Nephron progenitor cell (in vitro differentiated cells): ENCODE measurements around the gene MPDZ.

Experiments used
- DNase-seq: peaks from one replicate; pipeline ENCODE4 v3.0.0; 2021
- H3K27ac Mint-ChIP-seq: 2 replicates; pipeline ENCODE4 v1.8.0; 2021; ENCODE audit warnings: mild to moderate bottlenecking, moderate library complexity, mixed read lengths
- H3K27me3 Mint-ChIP-seq: 2 replicates; pipeline ENCODE4 v1.8.0; 2021; ENCODE audit warnings: mild to moderate bottlenecking, low read depth, mixed read lengths; ENCODE audit not compliant: poor library complexity
- H3K36me3 Mint-ChIP-seq: 2 replicates; pipeline ENCODE4 v1.8.0; 2021; ENCODE audit warnings: low read depth, mixed read lengths
- H3K4me1 Mint-ChIP-seq: 2 replicates; pipeline ENCODE4 v1.8.0; 2021; ENCODE audit warnings: mixed read lengths
- H3K4me3 Mint-ChIP-seq: 2 replicates; pipeline ENCODE4 v1.8.0; 2021; ENCODE audit warnings: mild to moderate bottlenecking, moderate library complexity, mixed read lengths
- H3K9me3 Mint-ChIP-seq: 2 replicates; pipeline ENCODE4 v1.8.0; 2021; ENCODE audit warnings: mild to moderate bottlenecking, moderate library complexity, mixed read lengths
- CTCF ChIP-seq: fragments of 200-600 bp; sonication (generic); IDR thresholded peaks from 2 replicates; pipeline ENCODE4 v1.5.0; 2021; ENCODE audit warnings: antibody characterized with exemption

Gene MPDZ

GRCh38 chr9:13295556-13295955, 16.1 kb upstream of the MPDZ start:
- Mint-ChIP-seq H3K27ac (no peak overlapping the region), H3K27me3 (peaks cover 4% of the 10 kb centered on the region), H3K9me3 (peaks cover 34% of the 10 kb centered on the region), H3K4me1 (peaks cover 5% of the 10 kb centered on the region), H3K36me3 (peaks cover 11% of the 10 kb centered on the region), H3K4me3 (no peak overlapping the region)
- no peak for DNase-seq
- no peak for TF ChIP-seq CTCF

GRCh38 chr9:13292782-13293181, 13.3 kb upstream of the MPDZ start:
- H3K9me3 Mint-ChIP-seq, result peaks cover 26% of the 10 kb centered on the region
- TF ChIP-seq CTCF, result no peak
- peaks cover 11% of the 10 kb centered on the region for H3K36me3 Mint-ChIP-seq
- H3K27me3 Mint-ChIP-seq, result peaks cover 4% of the 10 kb centered on the region
- no peak for DNase-seq
- H3K4me3 Mint-ChIP-seq, result no peak overlapping the region
- no peak overlapping the region for H3K27ac Mint-ChIP-seq
- peaks cover 5% of the 10 kb centered on the region for H3K4me1 Mint-ChIP-seq

GRCh38 chr9:13292158-13292557, 12.7 kb upstream of the MPDZ start:
- no peak for DNase-seq
- Mint-ChIP-seq H3K4me1 (peaks cover 5% of the 10 kb centered on the region), H3K27ac (no peak overlapping the region), H3K4me3 (no peak overlapping the region), H3K9me3 (peaks cover 20% of the 10 kb centered on the region), H3K27me3 (peaks cover 3% of the 10 kb centered on the region), H3K36me3 (peaks cover 9% of the 10 kb centered on the region)
- no peak for TF ChIP-seq CTCF

- no peak for DNase-seq
- Mint-ChIP-seq H3K4me1 (peaks cover 5% of the 10 kb centered on the region), H3K27ac (no peak overlapping the region), H3K27me3 (no peaks in the 10 kb centered on the region), H3K9me3 (peaks cover 16% of the 10 kb centered on the region), H3K4me3 (no peak overlapping the region), H3K36me3 (peaks cover 5% of the 10 kb centered on the region)
- TF ChIP-seq CTCF, result no peak
Observed at GRCh38 chr9:13291718-13292117, 12.2 kb upstream of the MPDZ start.

- TF ChIP-seq CTCF, result no peak
- Mint-ChIP-seq H3K4me3 (no peak overlapping the region), H3K27me3 (no peaks in the 10 kb centered on the region), H3K27ac (no peak overlapping the region), H3K9me3 (no peaks in the 10 kb centered on the region), H3K36me3 (no peaks in the 10 kb centered on the region), H3K4me1 (peaks cover 15% of the 10 kb centered on the region)
- DNase-seq, result no peak
Observed at GRCh38 chr9:13284011-13284410, 4.5 kb upstream of the MPDZ start.

- DNase-seq, result no peak
- Mint-ChIP-seq H3K4me1 (peaks cover 21% of the 10 kb centered on the region), H3K27ac (no peak overlapping the region)
Observed at GRCh38 chr9:13282998-13283397, 3.5 kb upstream of the MPDZ start.

More at GRCh38 chr9:13282998-13283397, 3.5 kb upstream of the MPDZ start:
- H3K4me3 Mint-ChIP-seq, result no peak overlapping the region
- no peaks in the 10 kb centered on the region for H3K27me3 Mint-ChIP-seq
- no peaks in the 10 kb centered on the region for H3K9me3 Mint-ChIP-seq
- H3K36me3 Mint-ChIP-seq, result no peaks in the 10 kb centered on the region
- no peak for TF ChIP-seq CTCF
